GM19324 (cell line): Measurements from ENCODE around the gene MYO1E.
"Not testable (repeated sequence)": the region's sequence is repeated elsewhere in the genome, so short reads cannot be mapped to it uniquely, and the experiment has no call there.

Experiments used
- ATAC-seq: cut with Tn5 transposase; IDR thresholded peaks from one replicate; pipeline ENCODE4 v1.9.1; 2021; ENCODE audit warnings: mild to moderate bottlenecking, moderate library complexity; ENCODE audit not compliant: unreplicated experiment, low FRiP score

The MYO1E gene

DNA sequence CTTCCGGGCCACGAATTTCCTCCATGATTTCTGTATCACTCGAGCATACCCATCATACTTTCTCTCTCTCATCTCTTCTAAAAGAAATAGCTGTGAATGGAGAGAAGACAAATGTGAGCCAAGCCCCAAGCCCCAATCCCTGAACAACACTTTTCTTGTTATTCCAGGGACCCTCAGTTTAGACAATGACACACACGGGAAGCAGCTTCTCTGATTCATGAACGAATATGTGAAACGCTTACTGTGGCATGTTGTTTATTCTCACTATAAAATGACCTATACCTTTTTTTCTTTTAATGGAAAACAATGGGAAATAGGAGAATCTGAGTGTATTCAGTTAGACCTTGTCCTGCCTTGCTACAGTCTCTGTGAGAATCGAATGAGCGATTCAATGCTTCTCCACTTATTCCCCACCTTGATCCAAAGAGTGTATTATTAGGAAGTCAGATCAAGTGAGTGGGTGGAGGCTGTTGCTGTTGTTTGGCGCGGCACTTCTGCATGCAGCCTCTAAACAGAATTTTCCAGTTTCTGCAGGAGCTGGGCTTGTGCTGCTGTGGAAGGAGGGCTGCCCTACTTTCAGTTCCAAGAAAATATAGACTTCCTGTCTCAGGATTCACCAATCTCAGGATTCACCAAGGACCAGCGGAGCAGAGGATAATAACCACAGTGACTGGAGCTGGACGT is 198.4 kb downstream of the MYO1E start:
- no peak for ATAC-seq

DNA sequence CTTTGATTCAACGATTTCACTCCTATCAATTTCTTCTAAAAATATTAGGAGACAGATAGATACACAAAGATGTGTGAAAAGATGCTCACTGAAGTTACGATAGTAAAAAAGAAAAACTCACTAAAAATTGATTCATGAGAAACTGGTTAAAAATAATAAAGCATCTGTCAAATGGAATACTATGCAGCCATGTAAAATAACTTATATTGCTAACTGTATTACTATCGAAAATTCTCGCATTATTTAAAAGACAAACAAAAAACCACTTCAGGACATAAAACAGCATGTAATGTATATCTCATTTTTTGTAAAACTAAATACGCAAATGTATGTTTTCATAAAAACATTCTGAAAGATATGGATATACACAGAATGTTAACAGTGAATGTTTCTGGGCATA is 199.5 kb downstream of the MYO1E start:
- no peak for ATAC-seq

DNA sequence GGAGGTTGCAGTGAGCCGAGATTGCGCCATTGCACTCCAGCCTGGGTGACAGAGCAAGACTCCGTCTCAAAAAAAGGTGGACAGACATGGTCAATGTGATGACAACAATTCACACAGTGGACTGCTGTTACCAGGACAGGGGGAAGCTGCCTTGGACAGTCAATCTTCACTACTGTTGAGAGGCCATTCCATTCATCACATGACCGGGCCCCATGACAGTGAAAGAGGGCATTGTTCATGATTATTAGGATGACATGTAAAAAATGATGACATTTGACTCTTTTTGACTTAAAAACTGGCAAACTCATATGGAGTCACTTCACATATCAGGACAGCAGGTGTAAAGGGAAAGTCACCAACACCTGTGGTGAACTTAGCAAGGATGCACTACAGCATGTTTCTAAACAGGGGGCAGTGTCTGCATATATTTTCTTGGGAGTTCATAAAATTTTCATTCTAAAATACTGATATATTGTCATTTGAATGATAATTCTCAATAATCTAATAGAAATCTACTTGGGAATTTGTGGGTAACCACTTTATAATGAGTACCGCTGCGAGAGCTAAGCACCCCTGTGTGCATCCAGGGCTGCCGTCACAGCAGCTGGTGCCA is 200.3 kb downstream of the MYO1E start:
- no peak for ATAC-seq

DNA sequence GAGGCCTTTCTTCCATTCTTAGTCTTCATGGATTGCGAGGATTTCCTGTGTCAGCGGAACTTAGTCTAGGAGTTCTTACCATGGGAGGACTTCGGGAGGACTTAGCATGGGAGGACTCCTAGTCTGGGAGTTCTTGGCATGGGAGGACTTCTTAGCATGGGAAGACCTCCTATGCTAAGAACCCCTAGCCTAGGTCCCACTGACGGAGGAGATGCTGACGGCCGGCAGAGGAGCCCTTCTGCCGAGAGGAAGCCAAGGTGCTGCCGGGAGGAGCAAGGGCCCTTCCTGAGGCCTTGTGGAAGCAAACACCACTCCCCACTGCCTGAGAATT is 201.6 kb downstream of the MYO1E start:
- ATAC-seq = no peak

DNA sequence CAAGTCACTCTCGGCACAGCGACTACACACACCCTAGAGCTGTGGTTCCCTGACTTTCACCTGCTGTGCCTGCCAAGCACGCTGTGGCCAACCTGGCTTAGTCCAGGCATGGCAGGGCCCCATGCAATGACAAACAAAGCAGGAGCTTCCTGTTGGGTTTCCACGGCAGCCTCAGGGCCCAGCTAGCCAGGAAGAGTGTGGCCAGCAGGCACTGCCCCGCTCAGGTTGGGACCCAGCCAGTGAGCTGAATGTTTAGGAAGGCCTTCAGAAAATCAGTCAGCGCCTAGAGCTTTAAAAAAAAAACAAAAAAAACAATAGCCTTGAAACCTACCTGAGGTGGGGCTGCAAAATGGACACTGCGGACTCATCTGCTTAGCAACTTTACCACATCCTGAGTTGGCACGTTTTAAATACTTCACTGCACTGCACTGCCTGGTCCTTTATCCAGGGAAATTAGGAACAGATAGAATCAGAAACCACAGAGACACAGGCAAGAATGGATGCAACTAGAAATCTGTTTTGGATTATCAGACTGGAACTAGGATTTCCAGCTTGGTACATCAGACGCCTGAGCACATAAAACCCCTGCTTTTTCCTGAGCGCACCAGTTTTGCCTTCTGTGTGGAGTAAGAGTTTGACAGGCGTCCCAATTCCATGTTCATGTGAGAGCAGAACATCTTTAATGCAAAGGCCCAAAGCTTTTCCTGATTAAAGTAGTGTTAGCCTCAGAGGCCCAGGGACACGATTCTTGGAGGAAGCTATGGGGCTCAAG is 202.2 kb downstream of the MYO1E start:
- no peak for ATAC-seq

DNA sequence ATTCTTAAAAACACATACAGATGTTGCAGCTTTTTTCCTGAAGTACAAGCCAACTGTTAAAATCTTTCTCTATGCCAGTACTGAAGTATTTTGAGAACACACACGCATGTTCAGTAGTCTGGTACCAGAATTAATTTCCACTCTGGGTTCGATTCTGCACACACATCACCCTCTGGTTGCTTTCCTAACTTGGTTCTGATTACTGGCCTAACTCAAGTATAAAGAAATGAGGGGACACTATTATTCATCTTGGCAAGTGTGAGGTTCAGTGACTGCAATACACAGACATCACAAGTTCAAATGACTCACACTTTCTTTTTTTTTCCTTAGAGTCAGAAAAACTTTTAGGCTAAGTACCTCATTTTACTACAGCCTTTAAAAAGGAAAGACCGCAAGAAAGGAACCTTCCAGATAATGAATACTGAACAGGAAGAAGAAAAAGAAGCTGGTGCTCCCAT is 203.4 kb downstream of the MYO1E start:
- no peak for ATAC-seq

DNA sequence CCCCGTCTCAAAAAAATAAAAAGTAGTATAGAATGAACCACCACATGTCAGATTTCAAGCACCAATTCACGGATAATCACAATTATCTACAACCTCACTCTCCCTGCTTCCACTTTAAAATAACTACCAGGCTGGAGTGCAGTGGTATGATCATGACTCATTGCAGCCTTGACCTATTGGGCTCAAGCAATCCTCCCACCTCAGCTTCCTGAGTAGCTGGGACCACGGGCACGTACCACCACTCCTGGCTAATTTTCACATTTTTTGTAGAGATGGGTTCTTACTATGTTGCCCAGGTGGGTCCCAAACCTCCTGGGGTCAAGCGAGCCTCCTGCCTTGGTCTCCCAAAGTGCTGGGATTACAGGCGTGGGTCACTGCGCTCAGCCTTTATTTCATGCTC is 204.1 kb downstream of the MYO1E start:
- ATAC-seq = no peak

DNA sequence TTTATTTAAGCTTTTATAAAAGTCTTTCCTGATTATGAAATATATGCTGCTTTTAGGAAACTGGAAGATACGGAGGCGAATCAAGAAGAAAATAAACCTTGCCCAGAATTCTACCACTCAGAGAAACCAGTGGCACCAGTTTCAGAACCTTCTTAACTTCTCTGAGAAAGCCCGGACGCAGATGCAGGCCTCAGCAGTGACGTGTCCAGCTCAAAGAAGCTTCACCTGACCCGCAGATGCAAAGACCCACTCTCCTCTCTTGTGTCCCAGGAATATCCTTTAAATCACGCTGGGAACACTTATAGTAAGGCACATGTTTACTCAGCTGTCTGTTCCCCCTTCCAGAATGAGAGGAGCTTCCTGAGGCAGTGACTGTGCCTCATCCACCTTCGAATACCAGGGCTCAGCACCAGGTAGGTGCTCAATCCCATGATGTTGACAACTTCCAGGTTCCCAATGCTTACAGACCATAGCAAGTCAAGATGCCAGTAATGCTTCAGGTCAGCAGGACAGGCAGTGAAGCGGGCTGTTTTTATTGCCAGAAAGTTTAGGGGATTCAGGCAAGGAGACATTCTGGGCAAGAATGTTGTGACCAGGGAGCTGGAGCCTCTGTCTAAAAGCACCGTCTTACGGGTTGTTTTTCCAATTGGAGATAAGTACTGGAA is 205.9 kb downstream of the MYO1E start:
- no peak for ATAC-seq

DNA sequence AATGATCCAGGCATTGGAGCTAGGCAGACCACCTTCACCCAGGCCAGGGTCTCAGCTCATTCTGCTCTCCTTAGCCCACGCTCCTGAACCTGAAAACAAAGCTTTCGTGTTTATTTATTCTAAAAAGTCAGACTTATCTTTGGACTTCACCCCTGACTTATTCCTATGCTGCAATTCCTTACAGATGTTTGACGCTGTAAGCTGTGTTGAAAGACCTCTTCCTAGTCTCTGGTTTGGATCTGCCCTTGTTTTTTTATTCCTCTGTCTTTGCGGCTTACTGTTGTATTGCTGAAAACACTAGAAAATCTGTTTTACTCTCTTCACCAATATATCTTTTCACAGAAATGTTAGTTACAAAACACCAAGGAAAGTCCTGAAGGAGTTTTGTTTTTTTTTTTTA is 206.5 kb downstream of the MYO1E start:
- no peak for ATAC-seq

DNA sequence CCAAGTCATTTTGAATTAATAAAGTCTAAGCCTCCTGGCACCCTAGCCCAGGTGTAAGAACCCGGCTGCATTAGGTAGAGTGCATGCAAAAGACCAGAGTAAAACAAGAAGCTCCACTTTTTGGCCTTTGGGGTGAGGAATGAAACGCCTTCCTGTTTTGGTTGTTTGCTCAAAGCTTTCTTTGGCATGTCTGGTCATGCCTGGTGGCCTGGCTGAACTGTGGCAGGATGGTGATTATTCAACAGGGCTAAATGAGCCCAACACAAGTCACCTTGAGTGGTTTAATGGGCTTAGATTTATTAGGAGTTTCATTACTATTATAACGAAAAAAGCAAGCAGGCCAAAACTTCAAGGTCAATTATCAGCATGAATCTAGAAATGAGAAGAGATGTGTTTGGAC is 206.9 kb downstream of the MYO1E start:
- ATAC-seq = peak; percentile 53

DNA sequence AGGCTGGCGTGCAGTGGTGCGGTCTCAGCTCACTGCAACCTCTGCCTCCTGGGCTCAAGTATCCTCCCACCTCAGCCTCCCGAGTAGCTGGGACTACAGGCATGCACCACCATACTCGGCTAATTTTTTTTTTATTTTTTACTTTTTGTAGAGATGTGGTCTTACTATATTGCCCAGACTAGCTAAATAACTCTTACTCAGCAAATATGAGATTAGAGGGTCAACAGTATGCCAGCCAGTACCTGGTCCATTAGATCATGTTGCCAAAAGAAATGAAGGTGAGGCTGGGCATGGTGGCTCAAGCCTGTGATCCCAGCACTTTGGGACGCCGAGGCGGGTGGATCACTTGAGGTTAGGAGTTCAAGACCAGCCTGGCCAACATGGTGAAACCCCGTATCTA is 210.6 kb downstream of the MYO1E start:
- ATAC-seq = not testable (repeated sequence)

DNA sequence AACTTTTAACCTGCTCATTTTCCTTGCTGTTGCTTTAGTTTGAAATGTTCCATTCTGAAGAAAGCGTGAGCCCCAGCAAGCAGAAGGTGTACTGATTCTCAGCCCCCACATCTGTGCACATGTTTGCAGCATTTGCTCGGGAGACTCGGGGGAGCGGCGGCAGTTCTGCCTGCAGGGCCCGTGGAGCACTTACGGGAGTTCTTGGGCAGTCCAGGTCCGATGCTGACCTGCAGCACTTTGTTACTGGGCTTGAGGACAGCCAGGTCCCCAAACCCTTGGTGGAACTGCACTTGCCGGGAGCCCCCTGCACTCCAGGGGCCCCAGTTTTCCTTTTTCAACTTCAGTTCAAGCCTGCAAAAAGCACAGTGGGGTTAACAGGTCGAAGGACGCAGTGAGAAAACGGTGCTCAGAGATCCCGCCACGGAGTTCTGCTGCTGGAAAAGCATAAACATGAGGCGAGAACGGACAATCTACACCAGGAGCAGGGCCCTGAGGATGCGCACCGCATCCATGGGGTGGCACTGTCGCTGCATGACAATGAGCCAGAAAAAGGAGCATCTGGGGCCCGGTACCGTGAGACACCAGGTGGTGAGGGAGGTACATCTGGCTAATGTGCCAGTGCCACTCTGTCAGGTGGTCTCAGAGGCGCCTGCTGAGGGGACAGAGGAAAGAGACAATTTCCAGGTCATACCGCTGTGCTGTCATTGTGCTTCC is 211.6 kb downstream of the MYO1E start:
- ATAC-seq = no peak

DNA sequence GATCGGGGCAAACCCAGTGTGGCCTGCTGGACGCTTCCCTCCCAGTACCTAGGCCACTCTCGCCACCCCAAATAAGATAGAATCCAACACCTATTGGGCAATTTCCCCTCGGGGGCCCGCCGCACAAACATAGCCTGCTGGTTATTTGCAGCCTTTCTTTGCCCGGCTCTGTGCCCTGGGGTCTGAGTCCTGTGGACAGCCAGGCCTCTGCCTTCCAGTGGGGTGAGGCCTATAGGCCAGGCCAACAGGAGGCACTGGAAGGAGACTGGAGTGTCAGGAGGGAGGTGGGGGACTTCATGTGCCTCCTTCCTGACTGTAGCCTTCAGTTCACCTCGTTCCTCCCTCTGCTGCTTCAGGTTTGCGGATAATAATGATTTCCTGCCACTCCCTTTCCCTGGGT is 213.5 kb downstream of the MYO1E start:
- no peak for ATAC-seq

DNA sequence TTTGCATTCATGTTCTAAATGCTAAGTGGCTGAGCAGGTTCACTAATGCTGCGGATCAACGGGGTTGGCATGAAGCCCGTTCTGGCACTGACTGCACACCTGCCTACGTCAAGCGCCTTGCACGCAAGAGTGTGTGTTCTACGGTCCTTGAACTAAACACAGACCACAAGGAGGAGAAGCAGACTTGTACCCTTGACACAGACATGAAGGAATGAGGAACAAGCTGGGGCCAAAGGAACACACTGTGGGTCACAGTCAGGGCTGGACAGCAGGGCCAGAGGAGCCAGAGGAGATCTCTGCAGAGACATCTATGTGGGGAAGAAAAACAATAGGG is 214.0 kb downstream of the MYO1E start:
- no peak for ATAC-seq

DNA sequence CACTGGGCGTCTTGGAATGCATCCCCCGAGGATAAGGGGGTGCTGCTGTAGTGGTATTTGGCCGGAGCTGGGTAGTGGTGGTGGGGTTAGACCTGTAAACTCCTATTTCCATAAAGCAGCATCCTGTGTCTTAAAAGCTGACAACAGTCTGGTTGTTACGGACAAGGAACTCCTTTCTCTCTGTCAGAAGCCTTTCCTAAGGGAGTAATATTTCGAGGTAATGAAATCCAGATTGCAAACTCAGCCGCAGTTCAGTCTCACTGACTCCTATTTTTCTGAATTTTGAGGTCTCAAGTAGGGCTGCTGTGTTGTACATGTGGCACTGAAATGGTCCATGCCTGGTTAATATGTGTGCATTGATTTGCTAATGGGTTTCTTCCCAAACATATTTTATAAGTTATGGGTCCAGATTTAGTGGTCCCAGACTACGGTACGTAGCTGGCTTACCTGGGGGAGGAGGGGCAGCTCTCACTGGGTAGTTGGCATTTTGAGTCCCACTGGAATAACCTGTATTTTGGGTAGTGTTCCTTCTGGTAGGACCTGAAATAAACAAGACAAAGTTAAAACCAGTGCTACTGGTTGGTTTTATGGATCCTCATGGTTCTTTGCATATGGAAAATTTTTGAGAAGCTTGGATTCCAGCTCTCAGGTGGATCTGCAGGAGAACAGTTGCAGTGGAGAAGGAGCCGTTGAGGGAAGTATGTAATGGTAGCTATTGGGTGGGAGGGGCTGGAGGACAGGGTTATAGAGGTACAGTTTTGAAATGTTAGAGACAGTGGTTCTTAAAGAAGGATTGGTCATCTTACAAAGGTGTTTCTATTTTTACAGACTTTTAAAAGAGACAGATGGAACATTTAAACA is 214.6 kb downstream of the MYO1E start:
- ATAC-seq = no peak

DNA sequence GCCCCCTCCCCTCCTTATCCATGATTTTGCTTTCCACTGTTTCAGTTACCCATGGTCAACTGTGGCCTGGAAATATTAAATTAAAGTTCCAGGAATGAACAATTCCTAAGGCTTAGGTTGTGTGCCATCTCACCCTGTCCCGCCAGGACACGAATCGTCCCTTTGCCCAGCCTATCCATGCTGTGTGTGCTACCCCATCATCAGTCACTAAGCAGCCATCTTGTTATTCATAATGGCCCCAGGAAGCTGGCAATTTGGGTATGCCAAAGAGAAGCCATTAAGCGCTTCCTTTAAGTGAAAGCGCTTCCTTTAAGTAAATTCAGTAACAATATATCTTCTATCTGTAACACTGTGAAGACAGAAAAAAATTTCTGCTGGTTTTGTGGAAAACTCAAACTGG is 215.3 kb downstream of the MYO1E start:
- no peak for ATAC-seq

DNA sequence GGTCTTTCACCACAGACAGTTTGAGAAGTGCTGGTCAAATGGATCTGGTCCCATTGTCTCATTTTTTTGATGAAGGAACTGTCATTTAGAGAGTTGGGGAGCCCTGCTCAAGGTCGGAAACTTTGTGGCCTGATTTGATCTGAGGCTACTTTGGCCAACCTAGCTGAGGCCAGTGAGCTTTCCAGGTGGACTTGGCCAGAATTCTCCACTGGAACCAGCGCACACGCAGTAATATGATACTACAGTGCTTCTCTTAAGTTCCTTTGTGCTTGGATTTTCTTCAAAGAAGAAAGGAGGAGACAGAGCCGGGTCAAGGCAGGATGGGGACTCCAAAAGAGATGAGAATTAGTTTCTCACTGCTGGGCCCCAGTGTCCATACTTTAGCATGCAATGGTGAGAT is 217.2 kb downstream of the MYO1E start:
- ATAC-seq = no peak

DNA sequence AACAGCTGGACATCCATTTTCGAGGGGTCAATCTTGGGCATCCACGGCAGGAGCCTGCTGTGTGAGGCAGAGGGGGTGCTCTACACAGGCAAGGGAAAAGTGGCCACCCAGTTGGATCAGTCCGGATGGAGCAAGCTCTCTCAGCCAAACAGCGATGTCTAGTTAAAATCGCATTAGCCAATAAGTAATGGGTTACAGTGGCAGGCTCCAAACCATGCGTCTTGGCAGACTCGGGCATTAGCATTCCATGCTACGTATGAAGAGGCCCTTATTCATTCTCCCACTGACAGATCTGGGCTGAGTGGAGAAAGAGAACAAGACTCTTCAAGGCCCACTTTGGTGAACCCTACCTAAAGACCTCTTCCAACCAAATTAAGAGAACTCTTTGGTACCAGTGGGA is 218.4 kb downstream of the MYO1E start:
- no peak for ATAC-seq

DNA sequence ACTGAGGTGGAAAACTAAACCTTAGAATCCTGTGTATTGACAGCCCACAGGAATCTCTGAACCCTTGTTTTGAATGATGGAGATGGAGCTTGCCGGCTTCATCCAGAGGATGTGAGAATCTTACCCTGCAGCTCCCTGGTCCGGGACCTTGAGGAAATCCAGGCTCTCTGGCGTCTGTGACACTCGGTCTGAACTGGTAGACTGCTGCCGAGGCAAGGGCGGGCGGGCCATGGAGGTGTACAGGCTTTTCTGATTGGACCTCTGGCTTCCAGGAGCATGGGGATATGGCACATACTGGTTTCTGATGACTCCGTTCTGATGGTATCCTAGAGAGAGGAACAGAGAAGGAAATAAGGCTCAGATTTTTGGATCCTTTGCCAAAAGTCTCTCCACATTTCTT is 219.2 kb downstream of the MYO1E start:
- ATAC-seq = no peak
